ENCODE data around the gene NEMF. TPM values are rescaled to one million over a fixed set of nuclear protein-coding genes. Genes with fewer than 3 reads are reported as not detected.
"Not testable (repeated sequence)": the region's sequence is repeated elsewhere in the genome, so short reads cannot be mapped to it uniquely, and the experiment has no call there.

Gene NEMF
- total RNA-seq, 1 experiment from 2014 or later, result 67.6 TPM

GRCh38 chr14:49778421-49778820, 74.2 kb downstream of the NEMF start:
- H3K27me3 ChIP-seq (ENCODE audit: insufficient read depth, low read depth), result no peaks in the 10 kb centered on the region
- no peaks in the 10 kb centered on the region for H3K4me1 ChIP-seq (replicated peaks; ENCODE audit: insufficient read depth)
- H2AFZ ChIP-seq, result no peak overlapping the region
- no peak overlapping the region for H3K4me3 ChIP-seq
- peaks cover 51% of the 10 kb centered on the region for H3K36me3 ChIP-seq (ENCODE audit: low read depth)
- no peaks in the 10 kb centered on the region for H3K79me2 ChIP-seq (ENCODE audit: low read depth)
- BruUV-seq (replicated peaks), result no TSS peak
- H3K9me2 ChIP-seq (ENCODE audit: insufficient read depth), result no peaks in the 10 kb centered on the region
- intact Hi-C loops (cut with micrococcal nuclease; ENCODE audit: unreplicated experiment), result loop anchor here (5.0 kb wide), 1 partner anchor 34 kb away; no protein-coding TSS in a partner anchor
- POLR2A ChIA-PET (ENCODE audit: unreplicated experiment), result no interaction called here
- CTCF ChIA-PET, result no interaction called here
- no peak overlapping the region for H3K27ac ChIP-seq
- no peaks in the 10 kb centered on the region for H4K20me1 ChIP-seq (ENCODE audit: insufficient read depth)
- TF ChIP-seq, protein P1, sequence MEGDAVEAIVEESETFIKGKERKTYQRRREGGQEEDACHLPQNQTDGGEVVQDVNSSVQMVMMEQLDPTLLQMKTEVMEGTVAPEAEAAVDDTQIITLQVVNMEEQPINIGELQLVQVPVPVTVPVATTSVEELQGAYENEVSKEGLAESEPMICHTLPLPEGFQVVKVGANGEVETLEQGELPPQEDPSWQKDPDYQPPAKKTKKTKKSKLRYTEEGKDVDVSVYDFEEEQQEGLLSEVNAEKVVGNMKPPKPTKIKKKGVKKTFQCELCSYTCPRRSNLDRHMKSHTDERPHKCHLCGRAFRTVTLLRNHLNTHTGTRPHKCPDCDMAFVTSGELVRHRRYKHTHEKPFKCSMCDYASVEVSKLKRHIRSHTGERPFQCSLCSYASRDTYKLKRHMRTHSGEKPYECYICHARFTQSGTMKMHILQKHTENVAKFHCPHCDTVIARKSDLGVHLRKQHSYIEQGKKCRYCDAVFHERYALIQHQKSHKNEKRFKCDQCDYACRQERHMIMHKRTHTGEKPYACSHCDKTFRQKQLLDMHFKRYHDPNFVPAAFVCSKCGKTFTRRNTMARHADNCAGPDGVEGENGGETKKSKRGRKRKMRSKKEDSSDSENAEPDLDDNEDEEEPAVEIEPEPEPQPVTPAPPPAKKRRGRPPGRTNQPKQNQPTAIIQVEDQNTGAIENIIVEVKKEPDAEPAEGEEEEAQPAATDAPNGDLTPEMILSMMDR (conservative IDR thresholded peaks at IDR 0.05), result no peak
- no peak for TF ChIP-seq EZH2 (IDR thresholded peaks at IDR 0.05; ENCODE audit: low read depth)
- peaks cover 40% of the 10 kb centered on the region for H3F3A ChIP-seq (ENCODE audit: insufficient read depth, low read depth)
- H3K9me3 ChIP-seq (ENCODE audit: insufficient read depth, low read depth), result no peaks in the 10 kb centered on the region
- no peak for DNase-seq
- no peak overlapping the region for H3K4me2 ChIP-seq

DNA sequence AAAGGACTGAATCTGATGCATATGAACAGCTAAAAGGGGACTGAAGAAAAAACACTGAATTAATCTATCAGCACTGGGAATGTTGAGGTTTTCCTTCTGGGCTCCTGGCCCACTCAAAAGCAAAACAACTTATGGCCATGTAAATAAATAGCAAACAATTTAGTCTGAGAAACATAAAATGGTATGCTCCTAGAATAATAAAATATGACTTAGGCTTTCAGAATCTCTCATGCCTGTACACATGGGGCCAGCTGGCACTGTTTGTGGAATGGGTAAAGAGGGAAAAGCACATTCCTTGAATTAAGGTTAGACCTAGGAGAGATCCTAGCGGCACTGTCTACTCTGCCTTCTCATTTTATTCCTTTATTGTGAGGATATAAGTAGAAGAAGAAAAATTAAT, 78.5 kb downstream of the NEMF start:
- H3K9me2 ChIP-seq (ENCODE audit: insufficient read depth), result no peaks in the 10 kb centered on the region
- no peaks in the 10 kb centered on the region for H3K9me3 ChIP-seq (ENCODE audit: insufficient read depth, low read depth)
- H3K27ac ChIP-seq, result no peak overlapping the region
- H4K20me1 ChIP-seq (ENCODE audit: insufficient read depth), result peaks cover 11% of the 10 kb centered on the region; the same call in 1 of the 2 replicates
- no peak overlapping the region for H2AFZ ChIP-seq
- H3K36me3 ChIP-seq (ENCODE audit: low read depth), result peaks cover 31% of the 10 kb centered on the region
- peaks cover 29% of the 10 kb centered on the region for H3K4me1 ChIP-seq (replicated peaks; ENCODE audit: insufficient read depth)
- no peaks in the 10 kb centered on the region for H3K27me3 ChIP-seq (ENCODE audit: insufficient read depth, low read depth)
- no peak overlapping the region for H3K4me2 ChIP-seq
- ChIA-PET POLR2A (ENCODE audit: unreplicated experiment) (interaction anchor here (0.5 to 0.6 kb wide), 2 partner anchors 79 to 89 kb away, joined by 3 read pairs; no protein-coding TSS in a partner anchor), CTCF (interaction anchor here (0.6 to 1.5 kb wide), 2 partner anchors 55 to 140 kb away, joined by 3 to 5 read pairs; no protein-coding TSS in a partner anchor)
- no peak for DNase-seq
- intact Hi-C loops (cut with micrococcal nuclease; ENCODE audit: unreplicated experiment), result no loop called here
- H3K4me3 ChIP-seq, result no peak overlapping the region
- H3K79me2 ChIP-seq (ENCODE audit: low read depth), result peaks cover 36% of the 10 kb centered on the region
- H3F3A ChIP-seq (ENCODE audit: insufficient read depth, low read depth), result peaks cover 41% of the 10 kb centered on the region
- BruUV-seq (replicated peaks), result no TSS peak
- no peak for TF ChIP-seq EZH2 (IDR thresholded peaks at IDR 0.05; ENCODE audit: low read depth)
- TF ChIP-seq, protein P1 (conservative IDR thresholded peaks at IDR 0.05), result no peak

GRCh38 chr14:49771691-49772090, 80.9 kb downstream of the NEMF start:
- Histone ChIP-seq H3K4me1 (replicated peaks; ENCODE audit: insufficient read depth) (peaks cover 34% of the 10 kb centered on the region), H4K20me1 (ENCODE audit: insufficient read depth) (peaks cover 11% of the 10 kb centered on the region; the same call in 1 of the 2 replicates), H3K4me2 (peak overlapping the region; percentile 84), H3K79me2 (ENCODE audit: low read depth) (peaks cover 46% of the 10 kb centered on the region), H3K36me3 (ENCODE audit: low read depth) (peaks cover 21% of the 10 kb centered on the region), H3F3A (ENCODE audit: insufficient read depth, low read depth) (peaks cover 56% of the 10 kb centered on the region)
- ChIA-PET POLR2A (ENCODE audit: unreplicated experiment) (interaction anchor here (0.7 kb wide), 1 partner anchor 90 kb away, joined by 6 read pairs; no protein-coding TSS in a partner anchor), CTCF (interaction anchor here (0.6 kb wide), 1 partner anchor 340 kb away, joined by 6 read pairs; no protein-coding TSS in a partner anchor)
- H3K9me3 ChIP-seq (ENCODE audit: insufficient read depth, low read depth); H2AFZ ChIP-seq; H3K9me2 ChIP-seq (ENCODE audit: insufficient read depth); H3K27me3 ChIP-seq (ENCODE audit: insufficient read depth, low read depth); BruUV-seq (replicated peaks); H3K27ac ChIP-seq; intact Hi-C loops (cut with micrococcal nuclease; ENCODE audit: unreplicated experiment); DNase-seq; H3K4me3 ChIP-seq: not testable (repeated sequence)
